ENCODE data around the gene KCNMB2. TPM values are rescaled to one million over a fixed set of nuclear protein-coding genes. Genes with fewer than 3 reads are reported as not detected.

KCNMB2 gene
- polyA plus RNA-seq, 2 of the 4 experiments (the other 2 are of a cell fraction) = not detected

DNA sequence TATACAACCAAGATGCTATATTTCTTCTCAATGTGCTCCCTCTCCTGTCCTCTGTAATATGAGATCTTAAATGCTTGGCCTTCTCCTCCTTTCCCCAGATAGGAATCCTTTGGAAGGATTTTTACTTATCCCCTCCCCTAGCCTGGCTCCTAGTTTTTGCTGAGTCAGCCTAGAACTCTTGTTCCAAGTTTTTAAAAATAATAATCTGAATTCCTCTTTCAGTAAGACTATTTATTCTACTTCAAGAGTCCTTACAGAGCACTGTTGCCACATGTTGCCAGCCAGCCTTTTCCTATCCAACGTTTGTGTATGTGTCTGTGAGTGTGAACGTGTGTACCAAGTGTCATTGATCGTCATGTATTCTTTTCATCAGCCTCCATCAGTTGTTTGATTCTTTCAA, 11.0 kb upstream of the KCNMB2 start:
- ChIA-PET CTCF (no interaction called here), POLR2A (interaction anchor here (0.6 kb wide), 1 partner anchor 8 kb away, joined by 3 read pairs; no protein-coding TSS in a partner anchor)
- H3K9me3 ChIP-seq = no peaks in the 10 kb centered on the region
- TF ChIP-seq HOXA7 (CRISPR knock-in tag; IDR thresholded peaks at IDR 0.05) (no peak), MAFK (IDR thresholded peaks at IDR 0.05; ENCODE audit: partially characterized antibody) (peak; percentile 80)
- H3K4me1 ChIP-seq = no peaks in the 10 kb centered on the region
- H3K4me2 ChIP-seq = no peak overlapping the region
- no peak overlapping the region for H3K27ac ChIP-seq
- H3K4me3 ChIP-seq = no peak overlapping the region
- DNase-seq (ENCODE audit: low read depth in 1 of 2, low spot score in 1 of 2) (no peak), ATAC-seq (no peak), FAIRE-seq (no peak)
- 1% methylated on average over 3 of the region's 3 CpGs for WGBS (ENCODE audit: missing lambda C conversion rate)

- 6% methylated on average over 3 of the region's 3 CpGs for WGBS (ENCODE audit: missing lambda C conversion rate)
- ChIA-PET POLR2A (no interaction called here), CTCF (no interaction called here)
- TF ChIP-seq MAZ (IDR thresholded peaks at IDR 0.05; ENCODE audit: borderline replicate concordance, low read depth, low read length) (no peak), CBX2 (IDR thresholded peaks at IDR 0.05; ENCODE audit: borderline replicate concordance, low read depth) (no peak)
- no peak overlapping the region for H3K4me3 ChIP-seq
- FAIRE-seq (no peak), DNase-seq (ENCODE audit: low read depth in 1 of 2, low spot score in 1 of 2) (no peak), ATAC-seq (no peak)
- no peaks in the 10 kb centered on the region for H3K4me1 ChIP-seq
- no peaks in the 10 kb centered on the region for H3K9me3 ChIP-seq
- no peak overlapping the region for H3K4me2 ChIP-seq
- H3K27ac ChIP-seq = no peak overlapping the region
Observed at GRCh38 chr3:178526291-178526690, 9.9 kb upstream of the KCNMB2 start.

DNA sequence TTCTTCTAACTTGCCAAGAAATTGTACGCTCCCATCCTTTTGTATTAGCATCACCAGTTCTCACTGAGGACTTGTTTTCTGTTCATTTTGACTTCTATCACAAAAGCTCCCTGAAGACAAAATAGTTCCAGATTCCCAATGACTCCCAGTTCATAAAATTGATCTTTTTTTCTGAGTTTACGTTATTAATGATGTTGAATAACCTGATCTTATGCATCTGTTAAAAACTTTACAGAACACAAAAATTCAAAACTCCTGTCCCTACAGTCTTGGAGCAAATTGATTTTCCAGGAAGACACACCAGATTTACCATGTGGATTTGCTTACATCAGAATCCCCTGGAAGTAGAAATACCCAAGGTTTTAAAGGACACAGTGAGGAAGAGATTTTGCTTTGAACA, 8.3 kb upstream of the KCNMB2 start:
- TF ChIP-seq RCOR1 (IDR thresholded peaks at IDR 0.05; ENCODE audit: low read depth, low read length) = no peak
- no peak for TF ChIP-seq FOXS1 (CRISPR knock-in tag; IDR thresholded peaks at IDR 0.05)
- TF ChIP-seq CBX8 (IDR thresholded peaks at IDR 0.05) = no peak
- TF ChIP-seq SREBF2 (IDR thresholded peaks at IDR 0.05) = no peak
- TF ChIP-seq CEBPB (IDR thresholded peaks at IDR 0.05) = no peak
- TF ChIP-seq POLR2A (IDR thresholded peaks at IDR 0.05; ENCODE audit: low read length) = no peak
- TF ChIP-seq HDAC2 (IDR thresholded peaks at IDR 0.05) = no peak
- no peak for TF ChIP-seq HEYL (CRISPR knock-in tag; IDR thresholded peaks at IDR 0.05)
- TF ChIP-seq NPAS2 (CRISPR knock-in tag; IDR thresholded peaks at IDR 0.05; ENCODE audit: borderline replicate concordance) = no peak
- TF ChIP-seq FOSL2 (IDR thresholded peaks at IDR 0.05) = no peak
- no peak for TF ChIP-seq FOSL2 (CRISPR knock-in tag; IDR thresholded peaks at IDR 0.05)
- TF ChIP-seq, protein P1, sequence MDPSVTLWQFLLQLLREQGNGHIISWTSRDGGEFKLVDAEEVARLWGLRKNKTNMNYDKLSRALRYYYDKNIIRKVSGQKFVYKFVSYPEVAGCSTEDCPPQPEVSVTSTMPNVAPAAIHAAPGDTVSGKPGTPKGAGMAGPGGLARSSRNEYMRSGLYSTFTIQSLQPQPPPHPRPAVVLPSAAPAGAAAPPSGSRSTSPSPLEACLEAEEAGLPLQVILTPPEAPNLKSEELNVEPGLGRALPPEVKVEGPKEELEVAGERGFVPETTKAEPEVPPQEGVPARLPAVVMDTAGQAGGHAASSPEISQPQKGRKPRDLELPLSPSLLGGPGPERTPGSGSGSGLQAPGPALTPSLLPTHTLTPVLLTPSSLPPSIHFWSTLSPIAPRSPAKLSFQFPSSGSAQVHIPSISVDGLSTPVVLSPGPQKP (IDR thresholded peaks at IDR 0.05; ENCODE audit: low read depth, low read length) = no peak
- no peak for TF ChIP-seq JUNB (IDR thresholded peaks at IDR 0.05)
- TF ChIP-seq, protein P2, sequence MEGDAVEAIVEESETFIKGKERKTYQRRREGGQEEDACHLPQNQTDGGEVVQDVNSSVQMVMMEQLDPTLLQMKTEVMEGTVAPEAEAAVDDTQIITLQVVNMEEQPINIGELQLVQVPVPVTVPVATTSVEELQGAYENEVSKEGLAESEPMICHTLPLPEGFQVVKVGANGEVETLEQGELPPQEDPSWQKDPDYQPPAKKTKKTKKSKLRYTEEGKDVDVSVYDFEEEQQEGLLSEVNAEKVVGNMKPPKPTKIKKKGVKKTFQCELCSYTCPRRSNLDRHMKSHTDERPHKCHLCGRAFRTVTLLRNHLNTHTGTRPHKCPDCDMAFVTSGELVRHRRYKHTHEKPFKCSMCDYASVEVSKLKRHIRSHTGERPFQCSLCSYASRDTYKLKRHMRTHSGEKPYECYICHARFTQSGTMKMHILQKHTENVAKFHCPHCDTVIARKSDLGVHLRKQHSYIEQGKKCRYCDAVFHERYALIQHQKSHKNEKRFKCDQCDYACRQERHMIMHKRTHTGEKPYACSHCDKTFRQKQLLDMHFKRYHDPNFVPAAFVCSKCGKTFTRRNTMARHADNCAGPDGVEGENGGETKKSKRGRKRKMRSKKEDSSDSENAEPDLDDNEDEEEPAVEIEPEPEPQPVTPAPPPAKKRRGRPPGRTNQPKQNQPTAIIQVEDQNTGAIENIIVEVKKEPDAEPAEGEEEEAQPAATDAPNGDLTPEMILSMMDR (IDR thresholded peaks at IDR 0.05) = no peak
- no peak for TF ChIP-seq CHD4 (IDR thresholded peaks at IDR 0.05; ENCODE audit: borderline replicate concordance)
- no peak for TF ChIP-seq RAD21 (conservative IDR thresholded peaks at IDR 0.05 in 1 of 2, IDR thresholded peaks at IDR 0.05 in 1 of 2)
- TF ChIP-seq FOSB (CRISPR knock-in tag; IDR thresholded peaks at IDR 0.05) = no peak
- no peak for TF ChIP-seq EHMT2 (IDR thresholded peaks at IDR 0.05; ENCODE audit: low read depth)
- TF ChIP-seq SMC3 (IDR thresholded peaks at IDR 0.05) = no peak
- ChIA-PET CTCF (no interaction called here), POLR2A (no interaction called here)
- Histone ChIP-seq H3K4me1 (no peaks in the 10 kb centered on the region), H3K9me3 (no peaks in the 10 kb centered on the region), H3K4me2 (no peak overlapping the region), H3K27ac (no peak overlapping the region), H3K4me3 (no peak overlapping the region)
- ATAC-seq (no peak), DNase-seq (ENCODE audit: low read depth in 1 of 2, low spot score in 1 of 2) (no peak), FAIRE-seq (no peak)
- WGBS (ENCODE audit: missing lambda C conversion rate) = 9% methylated on average over 2 of the region's 2 CpGs

Data from A549 (cell line).